HG02763 (cell line): ENCODE data around the gene BICRAL.
"Not testable (repeated sequence)": the region's sequence is repeated elsewhere in the genome, so short reads cannot be mapped to it uniquely, and the experiment has no call there.

Experiments used
- ATAC-seq: cut with Tn5 transposase; IDR thresholded peaks from one replicate; pipeline ENCODE4 v1.9.1; 2021; ENCODE audit warnings: mild to moderate bottlenecking, moderate library complexity; ENCODE audit not compliant: unreplicated experiment

The BICRAL gene

GRCh38 chr6:42781796-42782688, at the start of gene BICRAL:
Gene BICRAL (plus strand): TSS chr6:42782052. CDS start chr6:42822023, 39,971 bp downstream.
- ATAC-seq: peak; percentile 1

- ATAC-seq: not testable (repeated sequence)
These were observed 47.9 kb upstream of the BICRAL start for GRCh38 chr6:42733867-42734481.

DNA sequence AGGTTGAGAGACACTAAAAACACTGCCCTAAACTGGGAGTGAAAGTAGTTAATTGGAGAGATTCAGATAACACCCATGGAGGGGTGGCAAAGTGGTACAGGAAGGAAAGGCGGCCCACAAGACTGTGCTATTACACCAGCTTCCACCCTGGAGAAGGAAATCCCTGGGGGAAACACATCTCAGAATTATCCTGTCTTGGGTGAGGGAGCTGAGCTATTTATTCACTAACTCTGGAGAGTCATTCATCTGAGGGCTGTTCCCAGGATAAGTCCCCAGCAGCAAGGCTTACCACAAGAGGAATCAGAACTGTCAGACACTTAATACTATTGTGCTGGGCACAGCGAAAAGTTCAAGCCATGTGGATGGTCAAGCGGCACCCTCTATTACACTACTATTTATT, 45.9 kb upstream of the BICRAL start:
- no peak for ATAC-seq

GRCh38 chr6:42740725-42741124, 41.1 kb upstream of the BICRAL start:
- no peak for ATAC-seq

DNA sequence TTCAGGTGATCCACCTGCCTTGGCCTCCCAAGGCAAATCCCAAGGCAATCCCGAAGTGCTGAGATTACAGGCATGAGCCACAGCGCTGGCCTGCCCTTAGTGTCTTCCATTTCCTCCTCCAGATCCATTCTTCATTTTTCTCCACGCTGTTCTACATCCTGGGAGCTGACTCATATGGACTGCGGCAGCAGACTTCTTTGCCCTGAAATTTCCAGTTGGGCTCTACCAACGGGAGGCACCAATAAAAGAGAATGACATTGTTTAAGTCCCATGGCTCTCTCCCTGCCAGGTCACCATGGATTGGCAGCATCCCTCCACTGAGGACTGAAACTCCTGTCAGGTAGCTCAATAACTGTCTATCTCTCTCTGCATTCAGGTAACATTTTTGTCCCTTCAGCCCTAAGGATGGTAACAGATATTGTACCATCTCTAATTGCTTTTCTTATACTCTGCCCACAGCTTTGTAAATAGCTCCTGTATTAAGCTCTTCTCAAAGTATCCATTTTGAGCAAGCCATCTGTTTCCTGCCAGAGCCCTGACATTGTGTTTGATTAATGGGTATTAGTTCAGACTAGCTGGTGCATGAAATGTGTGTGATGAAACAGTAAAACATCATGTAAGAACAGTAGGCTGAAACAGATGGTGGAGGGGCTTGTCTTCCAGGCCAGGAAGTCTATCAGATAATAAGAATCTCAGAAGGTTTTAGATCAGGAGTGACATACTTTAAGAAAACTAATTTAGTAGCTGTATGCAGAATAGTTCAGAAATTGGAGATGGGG, 39.5 kb upstream of the BICRAL start:
- ATAC-seq: no peak

- no peak for ATAC-seq
These were observed 37.4 kb upstream of the BICRAL start for GRCh38 chr6:42744351-42744893.

GRCh38 chr6:42745083-42745639, 36.7 kb upstream of the BICRAL start:
- ATAC-seq: no peak

DNA sequence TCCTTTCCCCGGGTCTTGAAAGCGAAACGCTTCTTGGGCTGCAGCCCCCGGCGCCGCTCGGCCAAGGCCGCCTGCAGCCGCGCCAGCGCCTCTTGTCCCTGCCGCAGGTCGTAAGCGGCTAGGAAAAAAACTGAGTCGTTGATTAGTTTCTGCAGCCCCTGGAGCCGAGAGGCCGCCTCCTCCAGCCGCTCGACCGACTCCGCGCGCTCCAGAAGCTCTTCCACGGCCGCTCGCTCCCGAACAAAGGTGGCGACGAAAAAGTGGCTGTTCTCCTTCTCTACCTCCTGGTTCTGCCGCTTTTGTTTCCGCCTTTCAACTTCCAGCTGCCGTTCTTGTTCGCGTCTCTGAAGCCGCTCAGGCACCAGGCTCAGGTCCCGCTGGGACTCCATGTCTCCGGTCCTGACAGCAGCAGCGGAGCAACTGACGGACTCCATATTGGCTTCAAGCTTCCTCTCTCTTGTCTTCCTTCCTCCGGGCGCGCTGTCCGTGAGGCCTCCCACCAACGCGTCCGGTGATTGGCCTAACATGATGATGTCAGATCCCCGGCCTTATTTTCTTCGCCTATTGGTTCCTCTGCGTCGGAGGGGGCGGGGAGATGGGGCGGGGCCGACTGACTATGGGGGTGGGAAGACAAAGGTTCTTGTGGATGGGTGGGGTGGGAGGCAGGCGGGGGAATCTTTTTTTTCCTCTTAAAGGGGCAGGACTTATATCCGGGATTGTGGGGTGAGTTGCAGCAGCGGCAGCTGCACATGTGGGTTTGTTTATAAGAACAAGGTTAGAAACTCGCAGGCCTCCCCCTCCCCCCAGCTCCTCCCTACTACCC, 36.0 kb upstream of the BICRAL start, which contains the start of gene TBCC:
TBCC (minus strand) TSS at position 464 of the 823 bp plus-strand sequence; CDS start at position 434, 30 bp downstream.
- peak; percentile 70 for ATAC-seq

DNA sequence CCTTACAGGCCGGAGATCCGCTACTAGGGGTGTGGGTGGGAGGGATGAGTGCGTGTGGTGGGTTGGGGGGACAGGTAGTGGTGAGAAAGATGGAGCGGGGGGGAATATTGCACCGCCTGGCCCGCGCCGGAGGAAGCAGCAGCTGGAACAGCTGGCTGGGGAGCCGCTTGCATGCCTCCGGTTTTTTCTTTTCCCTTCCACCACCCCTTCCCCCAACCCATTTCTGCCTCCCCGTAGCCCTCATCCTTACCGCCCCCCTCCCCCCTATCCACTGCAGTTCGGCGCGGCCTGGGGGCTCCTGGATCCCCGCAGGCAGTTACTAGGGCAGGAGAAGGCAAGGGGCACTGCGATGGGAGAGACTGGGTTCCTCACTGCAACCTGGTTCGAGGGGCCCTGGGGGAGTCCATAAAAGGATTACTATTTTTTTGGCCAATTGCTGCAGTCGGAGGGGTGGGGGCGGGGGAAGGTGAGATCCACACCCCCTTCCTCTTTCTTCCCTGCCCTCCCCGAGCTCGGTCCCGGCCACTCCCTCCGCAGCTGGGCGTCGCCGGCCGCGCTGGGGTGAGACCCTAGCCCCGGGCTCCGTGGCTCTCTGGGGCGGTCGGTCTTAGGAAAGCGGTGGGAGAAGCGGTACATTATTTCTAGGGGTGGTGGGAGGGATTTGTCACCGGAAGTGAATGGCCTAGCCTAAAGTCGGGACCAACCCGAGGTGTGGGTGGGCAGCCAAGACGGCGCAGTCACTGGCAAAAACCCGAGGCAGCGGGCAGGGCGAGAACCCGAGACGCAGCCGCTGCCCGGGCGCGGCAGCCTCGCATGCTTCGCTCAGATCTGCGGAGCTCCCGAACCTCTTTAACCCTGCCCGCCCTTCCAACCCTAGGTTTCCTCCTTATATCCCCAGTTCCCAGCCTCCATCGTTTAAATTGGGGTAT, 35.1 kb upstream of the BICRAL start:
- peak; percentile 55 for ATAC-seq

GRCh38 chr6:42748203-42748898, 33.5 kb upstream of the BICRAL start:
- ATAC-seq: no peak

GRCh38 chr6:42751055-42751454, 30.8 kb upstream of the BICRAL start:
- ATAC-seq: no peak

DNA sequence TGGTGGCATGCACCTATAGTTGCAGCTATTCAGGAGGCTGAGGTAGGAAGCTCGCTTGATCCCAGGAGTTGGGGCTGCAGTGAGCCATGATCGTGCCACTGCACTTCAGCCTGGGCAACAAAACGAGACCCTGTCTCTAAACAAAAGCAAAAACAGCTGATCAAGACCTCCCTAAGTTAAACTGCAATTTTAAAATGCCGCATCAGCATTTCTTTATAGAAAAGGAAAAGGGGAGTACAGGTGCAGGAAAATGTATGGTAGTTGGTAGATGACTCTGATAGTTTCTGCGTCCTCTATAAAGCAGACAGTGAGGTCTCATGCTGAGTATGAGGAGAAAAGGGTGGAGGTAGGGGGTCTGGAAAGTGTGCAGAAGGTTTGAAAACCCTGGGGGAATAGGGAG, 27.1 kb upstream of the BICRAL start:
- no peak for ATAC-seq

- no peak for ATAC-seq
These were observed 25.1 kb upstream of the BICRAL start for GRCh38 chr6:42756722-42757121.

- no peak for ATAC-seq
These were observed 23.0 kb upstream of the BICRAL start for GRCh38 chr6:42758756-42759430.

DNA sequence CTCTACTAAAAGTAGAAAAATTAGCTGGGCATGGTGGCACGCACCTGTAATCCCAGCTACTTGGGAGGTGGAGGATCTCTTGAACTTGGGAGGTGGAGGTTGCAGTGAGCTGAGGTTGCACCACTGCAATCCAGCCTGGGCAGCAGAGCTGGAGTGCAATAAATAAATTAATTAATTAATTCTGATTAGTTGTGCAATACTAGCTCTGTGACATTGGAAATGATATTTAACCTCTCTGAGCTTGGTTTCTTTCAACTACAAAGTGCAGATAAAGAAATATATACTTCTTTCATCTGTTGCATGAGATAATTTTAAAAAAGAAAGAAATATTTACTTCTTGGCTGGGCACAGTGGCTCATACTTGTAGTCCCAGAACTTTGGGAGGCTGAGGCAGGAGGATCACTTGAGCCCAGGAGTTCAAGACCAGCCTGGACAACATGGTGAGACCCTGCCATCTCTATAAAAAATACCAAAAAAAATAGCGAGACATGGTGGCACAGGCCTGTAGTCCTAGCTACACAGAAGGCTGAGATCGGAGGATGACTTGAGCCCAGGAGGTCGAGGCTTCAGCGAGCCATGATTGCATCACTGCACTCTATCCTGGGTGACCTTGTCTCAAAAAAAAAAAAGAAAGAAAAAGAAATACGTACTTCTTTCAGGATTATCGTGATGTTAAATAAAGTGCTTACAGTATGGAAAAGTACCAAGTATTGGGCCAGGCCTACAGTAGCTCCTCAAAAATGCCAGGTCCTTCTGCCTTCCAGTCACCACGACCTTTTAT, 20.4 kb upstream of the BICRAL start:
- ATAC-seq: no peak

- ATAC-seq: no peak
These were observed 19.4 kb upstream of the BICRAL start for GRCh38 chr6:42762426-42762859.

- no peak for ATAC-seq
These were observed 18.9 kb upstream of the BICRAL start for GRCh38 chr6:42762950-42763349.
